ENCODE measurements around the gene TAP1. TPM values are rescaled to one million over a fixed set of nuclear protein-coding genes. Genes with fewer than 3 reads are reported as not detected.

TAP1 gene
- total and polyA plus RNA-seq, 8 donors: 19.0 to 99.2 (median 21.3) TPM

GRCh38 chr6:32840604-32841246 lies 12.8 kb downstream of the TAP1 start:
- Histone ChIP-seq H3K4me3 (no peak overlapping the region), H3K36me3 (peaks cover 4 to 45% of the 10 kb centered on the region in 2 donors), H3K27ac (peak overlapping the region in 1 of 2 donors; percentile 45), H3K27me3 (no peaks in the 10 kb centered on the region), H3K9me3 (no peaks in the 10 kb centered on the region), H3K4me1 (peaks cover 31 to 76% of the 10 kb centered on the region in 2 donors)
- no peak for ATAC-seq
- intact Hi-C loops (cut with DNase I): no loop called here
- DNase-seq: no peak
- TF ChIP-seq CTCF (IDR thresholded peaks at IDR 0.05): no peak

GRCh38 chr6:32839356-32839755 lies 14.1 kb downstream of the TAP1 start:
- Histone ChIP-seq H3K27ac (peak overlapping the region; percentile 86 to 97), H3K9me3 (no peaks in the 10 kb centered on the region), H3K27me3 (no peaks in the 10 kb centered on the region), H3K36me3 (peaks cover 4 to 50% of the 10 kb centered on the region in 2 donors), H3K4me1 (peaks cover 23 to 69% of the 10 kb centered on the region in 2 donors), H3K4me3 (no peak overlapping the region)
- DNase-seq (no peak), ATAC-seq (no peak)
- no peak for TF ChIP-seq CTCF (IDR thresholded peaks at IDR 0.05)
- intact Hi-C loops (cut with DNase I): no loop called here

- intact Hi-C loops (cut with DNase I): no loop called here
- H3K36me3 ChIP-seq: peaks cover 4 to 59% of the 10 kb centered on the region in 2 donors
These were observed 15.2 kb downstream of the TAP1 start, which contains the start of gene TAP2 for GRCh38 chr6:32838114-32838958. Gene TAP2 (minus strand): TSS chr6:32838739. CDS start chr6:32838233, 506 bp downstream.

GRCh38 chr6:32837651-32838113 lies 15.8 kb downstream of the TAP1 start:
- no peaks in the 10 kb centered on the region for H3K27me3 ChIP-seq
- no peaks in the 10 kb centered on the region for H3K9me3 ChIP-seq
- H3K4me3 ChIP-seq: peak overlapping the region; percentile 55 to 83
- H3K27ac ChIP-seq: peak overlapping the region; percentile 86 to 97
- peaks cover 16 to 66% of the 10 kb centered on the region in 2 donors for H3K4me1 ChIP-seq
- ATAC-seq (no peak), DNase-seq (no peak)
- H3K36me3 ChIP-seq: peaks cover 4 to 59% of the 10 kb centered on the region in 2 donors
- intact Hi-C loops (cut with DNase I): no loop called here
- TF ChIP-seq CTCF (IDR thresholded peaks at IDR 0.05): no peak

More at GRCh38 chr6:32838114-32838958, 15.2 kb downstream of the TAP1 start, which contains the start of gene TAP2:
- TF ChIP-seq CTCF (IDR thresholded peaks at IDR 0.05): peak; percentile 94 to 99
- peak within 1 kb of the TSS; percentile 86 to 97 for H3K27ac ChIP-seq
- peak; percentile 96 to 100 (median 96) for DNase-seq
- H3K4me1 ChIP-seq: peaks cover 22 to 68% of the 10 kb centered on the region in 2 donors
- peak within 1 kb of the TSS; percentile 55 to 83 for H3K4me3 ChIP-seq
- ATAC-seq: peak; percentile 97
- H3K9me3 ChIP-seq: no peaks in the 10 kb centered on the region
- no peaks in the 10 kb centered on the region for H3K27me3 ChIP-seq

- no peaks in the 10 kb centered on the region for H3K9me3 ChIP-seq
- TF ChIP-seq CTCF (IDR thresholded peaks at IDR 0.05): no peak
- H3K4me1 ChIP-seq: peaks cover 13 to 61% of the 10 kb centered on the region in 2 donors
- DNase-seq: no peak
- no peak for ATAC-seq
- no peak overlapping the region for H3K27ac ChIP-seq
- intact Hi-C loops (cut with DNase I): no loop called here
- peaks cover 4 to 59% of the 10 kb centered on the region in 2 donors for H3K36me3 ChIP-seq
- H3K27me3 ChIP-seq: no peaks in the 10 kb centered on the region
- no peak overlapping the region for H3K4me3 ChIP-seq
These were observed 16.6 kb downstream of the TAP1 start for GRCh38 chr6:32836873-32837272.

All from left lung (tissue), 10 donors.